Prostate gland (tissue), 2 donors: ENCODE results near the gene NUDCD3. TPM values are rescaled to one million over a fixed set of nuclear protein-coding genes. Genes with fewer than 3 reads are reported as not detected.

Source experiments
- DNase-seq: peaks from one replicate; pipeline ENCODE4 v3.0.0-alpha.2; 2019; ENCODE audit warnings: low spot score
- H3K27ac ChIP-seq, 2 donors: fragments of 200-600 bp; sonication (generic); 2 replicates each; pipeline ENCODE4 v1.5.1; 2017 to 2019
- H3K27me3 ChIP-seq: fragments of 200-600 bp; sonication (generic); replicated peaks from 2 replicates; pipeline ENCODE4 v1.5.1; 2019; ENCODE audit not compliant: insufficient read depth
- H3K36me3 ChIP-seq, 2 donors: fragments of 200-600 bp; sonication (generic); 1 replicate in 1 of 2; 2 replicates in 1 of 2; pipeline versions ENCODE4 v1.5.1 to v1.8.1; 2017 to 2019
- H3K4me1 ChIP-seq: fragments of 200-600 bp; sonication (generic); replicated peaks from 2 replicates; pipeline ENCODE4 v1.5.1; 2019
- H3K4me3 ChIP-seq, 2 donors: fragments of 200-600 bp; sonication (generic); 2 replicates each; pipeline ENCODE4 v1.5.1; 2017 to 2019
- H3K9me3 ChIP-seq: fragments of 200-600 bp; sonication (generic); 2 replicates; pipeline ENCODE4 v1.5.1; 2017
- POLR2A ChIP-seq: fragments of 450-650 bp; IDR thresholded peaks from one replicate; pipeline ENCODE4 v1.6.1; 2016; ENCODE audit warnings: antibody characterized with exemption, mild to moderate bottlenecking
- POLR2AphosphoS5 ChIP-seq: sonication (generic); formaldehyde crosslinking; IDR thresholded peaks from one replicate; pipeline ENCODE4 v1.6.1; 2017; ENCODE audit warnings: antibody characterized with exemption
- WGBS: methylation state at CpG from one replicate; pipeline ENCODE4 v1.1.5; 2018; 5-methylcytosine and 5-hydroxymethylcytosine counted together
- intact Hi-C: fragments of 100-400 bp; cut with DNase I; formaldehyde crosslinking; loops from one replicate; pipeline ENCODE4 v1.14.2; 2022
- total RNA-seq, 2 donors: library from RNA; depleted of rRNA; stranded (reverse); fragments of >200 nt; gene quantifications; one replicate each; pipeline ENCODE4 v1.1.0, GENCODE V29; 2016
- TF ChIP-seq, protein P1 (sequence below), 4 experiments: fragments of 200-600 bp in 2 of 4; fragments of 450-650 bp in 2 of 4; sonication (generic) in 2 of 4; IDR thresholded peaks; 1 replicate in 3 of 4; 2 replicates in 1 of 4; pipeline ENCODE4 v1.5.1; 2016 to 2019; ENCODE audit warnings: antibody characterized with exemption in 4 of 4, mild to moderate bottlenecking in 2 of 4, moderate library complexity in 2 of 4

The NUDCD3 gene
- total RNA-seq, 2 donors from 2014 or later: 55.2 to 55.9 TPM

DNA sequence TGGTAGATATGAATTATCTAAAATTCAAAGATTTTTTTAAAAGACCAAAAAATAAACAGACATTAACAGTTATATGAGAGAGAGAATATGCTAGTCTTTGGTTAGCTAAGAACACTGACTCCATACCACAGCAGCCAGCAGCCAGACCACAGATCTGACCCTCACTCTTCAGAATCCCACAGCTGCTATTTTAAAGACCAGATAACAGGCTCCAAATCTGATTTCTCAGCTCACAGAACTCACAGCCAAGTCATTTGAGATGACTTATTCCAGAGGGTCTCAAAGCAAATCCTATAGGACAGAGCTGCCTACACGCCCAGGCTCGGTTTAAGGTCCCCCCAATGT is 20.4 kb downstream of the NUDCD3 start:
- no peaks in the 10 kb centered on the region for H3K27me3 ChIP-seq
- H3K36me3 ChIP-seq: no peaks in the 10 kb centered on the region
- H3K4me1 ChIP-seq: no peaks in the 10 kb centered on the region
- no peak overlapping the region for H3K4me3 ChIP-seq
- H3K9me3 ChIP-seq: no peaks in the 10 kb centered on the region
- WGBS: 82% methylated on average over 2 of the region's 2 CpGs
- no peak for TF ChIP-seq POLR2A
- TF ChIP-seq, protein P1, sequence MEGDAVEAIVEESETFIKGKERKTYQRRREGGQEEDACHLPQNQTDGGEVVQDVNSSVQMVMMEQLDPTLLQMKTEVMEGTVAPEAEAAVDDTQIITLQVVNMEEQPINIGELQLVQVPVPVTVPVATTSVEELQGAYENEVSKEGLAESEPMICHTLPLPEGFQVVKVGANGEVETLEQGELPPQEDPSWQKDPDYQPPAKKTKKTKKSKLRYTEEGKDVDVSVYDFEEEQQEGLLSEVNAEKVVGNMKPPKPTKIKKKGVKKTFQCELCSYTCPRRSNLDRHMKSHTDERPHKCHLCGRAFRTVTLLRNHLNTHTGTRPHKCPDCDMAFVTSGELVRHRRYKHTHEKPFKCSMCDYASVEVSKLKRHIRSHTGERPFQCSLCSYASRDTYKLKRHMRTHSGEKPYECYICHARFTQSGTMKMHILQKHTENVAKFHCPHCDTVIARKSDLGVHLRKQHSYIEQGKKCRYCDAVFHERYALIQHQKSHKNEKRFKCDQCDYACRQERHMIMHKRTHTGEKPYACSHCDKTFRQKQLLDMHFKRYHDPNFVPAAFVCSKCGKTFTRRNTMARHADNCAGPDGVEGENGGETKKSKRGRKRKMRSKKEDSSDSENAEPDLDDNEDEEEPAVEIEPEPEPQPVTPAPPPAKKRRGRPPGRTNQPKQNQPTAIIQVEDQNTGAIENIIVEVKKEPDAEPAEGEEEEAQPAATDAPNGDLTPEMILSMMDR (IDR thresholded peaks at IDR 0.05): no peak
- no peak for TF ChIP-seq POLR2AphosphoS5
- DNase-seq: no peak
- no peak overlapping the region for H3K27ac ChIP-seq
- intact Hi-C loops: no loop called here

DNA sequence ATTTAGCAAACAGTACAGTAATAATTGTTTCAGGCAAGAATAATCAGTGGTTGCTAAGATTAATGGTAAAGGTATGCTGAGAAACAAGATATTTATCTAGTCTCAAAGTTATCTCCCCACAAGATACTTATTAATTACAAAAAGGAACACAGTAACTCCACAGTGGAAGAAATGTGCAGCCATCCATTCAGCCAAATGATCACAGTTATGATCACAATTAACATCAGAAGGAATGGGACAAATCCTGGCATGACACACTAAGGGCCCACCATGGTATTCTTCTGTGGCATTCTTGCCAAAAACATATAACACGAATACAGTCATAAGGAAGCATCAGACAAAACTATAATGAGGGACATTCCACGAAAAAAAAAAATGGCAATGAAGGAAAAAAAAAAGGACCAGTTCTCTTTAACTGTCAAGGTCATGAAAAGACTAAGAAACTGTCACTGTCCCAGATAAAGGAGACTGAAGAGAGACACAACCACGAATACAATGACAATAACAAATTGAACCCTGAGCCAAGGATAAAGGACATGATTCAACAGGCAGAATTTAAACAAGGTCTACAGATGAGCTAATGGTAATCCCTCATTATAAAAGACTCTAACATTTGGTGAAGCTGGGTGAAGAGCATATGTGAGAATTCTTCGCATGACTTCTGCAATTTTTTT is 20.9 kb downstream of the NUDCD3 start:
- no peaks in the 10 kb centered on the region for H3K36me3 ChIP-seq
- WGBS: 36% methylated on average over 4 of the region's 4 CpGs
- intact Hi-C loops: no loop called here
- H3K4me1 ChIP-seq: no peaks in the 10 kb centered on the region
- no peaks in the 10 kb centered on the region for H3K27me3 ChIP-seq
- no peak overlapping the region for H3K27ac ChIP-seq
- H3K4me3 ChIP-seq: no peak overlapping the region
- TF ChIP-seq POLR2A: no peak
- TF ChIP-seq, protein P1 (IDR thresholded peaks at IDR 0.05): no peak
- TF ChIP-seq POLR2AphosphoS5: no peak
- no peak for DNase-seq
- no peaks in the 10 kb centered on the region for H3K9me3 ChIP-seq

DNA sequence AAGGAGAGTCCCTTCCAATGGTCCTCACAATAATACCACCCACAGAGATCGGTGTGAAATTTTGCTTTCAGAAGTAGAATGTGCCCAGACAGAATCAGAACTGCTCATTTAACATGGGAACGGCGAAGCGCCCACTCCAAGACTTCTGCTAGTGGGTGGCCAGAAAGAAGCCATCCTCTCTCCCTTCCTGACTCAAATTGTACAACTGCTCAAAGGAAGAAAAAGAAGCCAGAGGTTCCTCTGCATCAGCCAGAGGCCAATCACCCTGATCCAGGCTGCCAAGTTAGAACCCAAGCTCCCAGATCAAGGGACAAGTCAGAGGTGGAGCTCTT is 23.3 kb downstream of the NUDCD3 start:
- WGBS: 96% methylated on average over 4 of the region's 4 CpGs
- TF ChIP-seq, protein P1 (IDR thresholded peaks at IDR 0.05): no peak
- no peak for TF ChIP-seq POLR2AphosphoS5
- TF ChIP-seq POLR2A: no peak
- DNase-seq: no peak
- no peak overlapping the region for H3K4me3 ChIP-seq
- intact Hi-C loops: no loop called here
- H3K36me3 ChIP-seq: no peaks in the 10 kb centered on the region
- no peaks in the 10 kb centered on the region for H3K9me3 ChIP-seq
- H3K4me1 ChIP-seq: no peaks in the 10 kb centered on the region
- H3K27me3 ChIP-seq: no peaks in the 10 kb centered on the region
- H3K27ac ChIP-seq: no peak overlapping the region

DNA sequence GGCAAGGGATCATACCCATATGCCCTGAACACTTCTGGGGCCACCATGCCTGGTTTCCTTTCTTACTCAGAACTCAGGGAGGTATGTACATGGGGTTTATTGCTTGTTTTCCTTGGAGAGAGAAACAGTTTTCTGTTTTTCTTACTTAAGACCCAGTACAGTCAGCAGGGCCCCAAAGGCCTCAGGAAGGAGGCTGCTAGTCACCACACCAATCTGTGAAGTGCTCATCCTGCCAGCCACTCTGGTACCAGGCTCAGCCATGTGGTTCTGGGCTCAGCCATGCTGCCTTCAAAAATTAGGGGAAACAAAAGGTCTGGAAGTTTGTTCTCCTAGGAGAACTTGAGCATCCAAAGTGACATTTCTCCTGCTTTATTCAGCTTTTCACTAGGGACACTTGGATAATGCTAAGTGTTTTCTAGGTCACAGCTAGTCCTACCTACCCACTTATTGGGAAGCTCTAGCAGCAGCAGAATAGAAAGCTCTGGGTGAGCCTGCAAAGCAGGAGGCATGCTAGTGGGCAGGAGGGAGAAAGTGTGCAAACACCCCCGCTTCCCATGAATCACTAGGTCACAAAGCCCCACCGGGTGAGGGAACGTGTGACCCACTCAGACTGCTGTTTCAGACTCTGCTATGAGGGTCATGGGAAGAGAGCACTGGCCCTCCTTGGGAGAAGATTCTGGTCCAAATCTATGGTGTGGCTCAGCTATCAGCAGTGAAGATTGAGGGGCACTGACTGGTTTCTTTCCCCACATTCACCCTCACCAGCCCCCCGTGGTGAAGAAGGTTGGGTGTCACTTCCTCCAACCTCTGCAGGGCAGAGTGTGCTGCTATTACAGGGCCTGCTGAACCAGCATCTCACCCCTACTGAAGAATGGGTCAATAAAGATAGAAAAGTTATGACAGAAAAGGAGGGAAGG is 23.9 kb downstream of the NUDCD3 start:
- WGBS: 85% methylated on average over 4 of the region's 4 CpGs
- intact Hi-C loops: no loop called here
- H3K4me3 ChIP-seq: no peak overlapping the region
- no peaks in the 10 kb centered on the region for H3K9me3 ChIP-seq
- H3K4me1 ChIP-seq: no peaks in the 10 kb centered on the region
- H3K36me3 ChIP-seq: no peaks in the 10 kb centered on the region
- H3K27me3 ChIP-seq: no peaks in the 10 kb centered on the region
- DNase-seq: no peak
- no peak overlapping the region for H3K27ac ChIP-seq
- TF ChIP-seq POLR2AphosphoS5 (no peak), POLR2A (no peak)
- TF ChIP-seq, protein P1 (IDR thresholded peaks at IDR 0.05): no peak
